ENCODE measurements around the gene NEXN.
"Not testable (repeated sequence)": the region's sequence is repeated elsewhere in the genome, so short reads cannot be mapped to it uniquely, and the experiment has no call there.

NEXN gene

GRCh38 chr1:77970192-77970591 lies 81.8 kb downstream of the NEXN start:
- DNase-seq = no peak

- DNase-seq = no peak
Measured at GRCh38 chr1:77972080-77972479, 83.7 kb downstream of the NEXN start.

GRCh38 chr1:77975386-77975785 lies 87.0 kb downstream of the NEXN start:
- no peak for DNase-seq

- peak in 1 of 2 donors; percentile 6 for DNase-seq
Measured at GRCh38 chr1:77975907-77976306, 87.5 kb downstream of the NEXN start.

- DNase-seq = no peak
Measured at GRCh38 chr1:77976433-77977076, 88.1 kb downstream of the NEXN start.

- DNase-seq = no peak
Measured at GRCh38 chr1:77977989-77978292, 89.5 kb downstream of the NEXN start.

- DNase-seq = peak; percentile 87 to 89
Measured at GRCh38 chr1:77978293-77978968, 90.0 kb downstream of the NEXN start.

GRCh38 chr1:77978969-77979876 lies 90.8 kb downstream of the NEXN start, which contains the start of gene FUBP1:
FUBP1 (minus strand) TSS chr1:77979072; CDS start chr1:77979004, 68 bp downstream.
- DNase-seq = peak; percentile 98 to 100

- not testable (repeated sequence) for DNase-seq
Measured at GRCh38 chr1:77983352-77983996, 95.0 kb downstream of the NEXN start.

GRCh38 chr1:77983997-77984355 lies 95.6 kb downstream of the NEXN start:
- DNase-seq = no peak

GRCh38 chr1:77984629-77985028 lies 96.2 kb downstream of the NEXN start:
- DNase-seq = no peak

- no peak for DNase-seq
Measured at GRCh38 chr1:77986810-77987209, 98.4 kb downstream of the NEXN start.

GRCh38 chr1:77987919-77988318 lies 99.5 kb downstream of the NEXN start:
- DNase-seq = no peak

GRCh38 chr1:77989744-77990143 lies 101.3 kb downstream of the NEXN start:
- no peak for DNase-seq

GRCh38 chr1:77990629-77991204 lies 102.3 kb downstream of the NEXN start:
- DNase-seq = no peak

GRCh38 chr1:77991638-77992037 lies 103.2 kb downstream of the NEXN start:
- no peak for DNase-seq
